Measurements from ENCODE around the gene TRAPPC3L.

TRAPPC3L gene

DNA sequence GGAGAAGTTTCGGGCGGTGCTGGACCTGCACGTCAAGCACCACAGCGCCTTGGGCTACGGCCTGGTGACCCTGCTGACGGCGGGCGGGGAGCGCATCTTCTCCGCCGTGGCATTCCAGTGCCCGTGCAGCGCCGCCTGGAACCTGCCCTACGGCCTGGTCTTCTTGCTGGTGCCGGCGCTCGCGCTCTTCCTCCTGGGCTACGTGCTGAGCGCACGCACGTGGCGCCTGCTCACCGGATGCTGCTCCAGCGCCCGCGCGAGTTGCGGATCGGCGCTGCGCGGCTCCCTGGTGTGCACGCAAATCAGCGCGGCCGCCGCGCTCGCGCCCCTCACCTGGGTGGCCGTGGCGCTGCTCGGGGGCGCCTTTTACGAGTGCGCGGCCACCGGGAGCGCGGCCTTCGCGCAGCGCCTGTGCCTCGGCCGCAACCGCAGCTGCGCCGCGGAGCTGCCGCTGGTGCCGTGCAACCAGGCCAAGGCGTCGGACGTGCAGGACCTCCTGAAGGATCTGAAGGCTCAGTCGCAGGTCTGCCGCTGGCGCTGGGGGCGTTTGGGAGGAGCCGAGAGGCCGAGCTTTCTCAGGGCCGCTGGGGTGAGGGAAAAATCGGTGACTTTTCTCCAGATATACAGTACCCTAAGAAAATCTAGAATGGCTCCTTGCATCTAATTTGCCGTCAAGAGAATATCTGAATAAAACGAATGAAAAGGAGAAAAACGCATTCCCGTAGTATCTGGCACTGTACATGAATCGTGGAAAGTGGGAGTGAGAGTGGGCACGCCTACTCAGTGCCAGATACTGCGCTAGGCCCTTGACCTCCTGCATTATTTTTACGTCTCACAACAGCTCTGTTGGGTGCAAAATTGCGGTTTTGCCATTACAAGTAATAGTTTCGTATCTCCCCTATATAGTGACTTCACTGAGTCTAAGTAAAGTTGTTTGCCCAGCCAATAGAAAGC lies 83.3 kb downstream of the TRAPPC3L start:
- DNase-seq (ENCODE audit: insufficient read length, low spot score) (peak; percentile 61), FAIRE-seq (peak; percentile 96)
- TF ChIP-seq SPI1 (IDR thresholded peaks at IDR 0.05; ENCODE audit: low read depth, low read length) (no peak), POLR2AphosphoS5 (IDR thresholded peaks at IDR 0.05; ENCODE audit: low read depth, low read length) (no peak)

DNA sequence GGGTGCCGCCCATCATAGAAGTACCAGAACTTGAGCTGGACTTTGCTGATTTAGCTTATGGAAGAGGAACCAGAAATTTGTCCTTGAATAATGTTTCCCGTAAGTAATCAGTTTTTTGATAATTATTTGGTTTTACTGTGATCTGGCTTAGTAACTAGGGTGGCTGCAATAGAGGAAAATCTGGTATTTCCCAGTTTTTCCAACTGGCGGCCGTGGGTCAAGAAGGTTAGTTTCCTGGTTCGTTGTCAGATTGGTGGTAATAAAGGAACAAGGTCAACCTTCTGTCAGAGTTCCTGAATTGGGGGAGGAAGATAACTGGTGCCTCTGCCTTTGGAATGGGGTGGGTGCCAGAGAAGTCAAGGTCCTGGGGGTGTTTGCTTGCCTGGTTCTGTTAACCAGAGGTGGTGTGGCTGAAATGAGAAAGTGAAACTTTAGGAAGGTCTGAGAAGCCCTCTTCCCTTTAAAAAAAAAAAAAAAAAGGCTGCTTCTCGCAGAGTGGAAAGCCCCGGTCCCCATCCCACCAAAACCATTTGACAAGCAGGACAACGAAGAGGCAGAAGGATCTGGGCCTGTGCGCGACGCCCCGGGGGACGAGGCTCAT lies 84.1 kb downstream of the TRAPPC3L start, which contains the start of gene CALHM6:
TSS of gene CALHM6 (plus strand) at position 45 of the 601 bp plus-strand sequence. CDS start at position 600, 555 bp downstream.
- FAIRE-seq (peak; percentile 76), DNase-seq (ENCODE audit: insufficient read length, low spot score) (no peak)
- TF ChIP-seq POU2F2 (IDR thresholded peaks at IDR 0.05; ENCODE audit: low read depth, low read length) (no peak), POLR2AphosphoS5 (IDR thresholded peaks at IDR 0.05; ENCODE audit: low read depth, low read length) (no peak), TAF1 (IDR thresholded peaks at IDR 0.05; ENCODE audit: low read depth, low read length) (no peak), POLR2A (IDR thresholded peaks at IDR 0.05; ENCODE audit: low read depth, low read length) (no peak), PAX5 (IDR thresholded peaks at IDR 0.05; ENCODE audit: insufficient read depth, low read length, severe bottlenecking) (no peak)

DNA sequence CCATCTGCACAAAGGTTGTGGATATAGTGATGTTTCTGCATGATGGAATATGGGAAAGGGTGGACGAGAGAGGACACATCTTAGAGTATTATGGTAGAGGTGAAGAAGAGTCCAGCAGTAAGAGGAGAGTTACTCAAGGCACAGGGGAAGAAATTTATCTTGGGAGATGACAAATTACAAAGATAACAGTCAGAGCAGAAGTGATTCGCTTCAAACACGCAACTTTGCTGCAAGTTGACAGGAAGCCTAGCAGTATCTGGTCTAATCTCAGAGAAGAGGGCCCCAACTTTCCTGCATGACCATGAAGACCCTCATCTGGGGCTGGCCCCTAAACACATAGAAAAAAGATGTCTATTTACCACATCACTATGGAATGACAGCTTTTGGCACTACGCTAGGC lies 85.6 kb downstream of the TRAPPC3L start:
- TF ChIP-seq SPI1 (IDR thresholded peaks at IDR 0.05; ENCODE audit: low read depth, low read length) = no peak
- no peak for TF ChIP-seq POLR2AphosphoS5 (IDR thresholded peaks at IDR 0.05; ENCODE audit: low read depth, low read length)
- TF ChIP-seq PAX5 (IDR thresholded peaks at IDR 0.05; ENCODE audit: insufficient read depth, low read length, severe bottlenecking) = no peak
- no peak for TF ChIP-seq POU2F2 (IDR thresholded peaks at IDR 0.05; ENCODE audit: low read depth, low read length)
- FAIRE-seq (no peak), DNase-seq (ENCODE audit: insufficient read length, low spot score) (no peak)

DNA sequence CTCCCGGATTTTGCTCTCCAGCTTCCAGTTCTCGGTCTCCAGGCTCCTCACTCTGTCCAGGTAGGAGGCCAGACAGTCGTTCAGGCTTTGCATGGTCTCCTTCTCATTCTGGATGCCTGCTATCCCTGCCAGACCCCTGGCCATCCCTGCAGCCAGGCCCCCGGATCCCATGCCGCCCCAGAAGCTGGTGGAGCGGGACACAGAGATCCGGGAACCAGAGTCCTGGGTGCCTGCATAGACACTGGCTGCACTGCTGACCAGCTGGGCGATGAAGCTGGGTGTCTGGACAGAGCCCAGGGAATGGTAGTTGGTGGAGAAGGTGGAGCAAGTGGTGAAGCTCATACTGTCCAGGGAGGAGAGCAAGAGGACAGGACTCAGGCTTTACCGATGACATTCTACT lies 87.2 kb downstream of the TRAPPC3L start:
- DNase-seq (ENCODE audit: insufficient read length, low spot score) (no peak), FAIRE-seq (no peak)
- TF ChIP-seq SPI1 (IDR thresholded peaks at IDR 0.05; ENCODE audit: low read depth, low read length) (no peak), POLR2AphosphoS5 (IDR thresholded peaks at IDR 0.05; ENCODE audit: low read depth, low read length) (no peak), POU2F2 (IDR thresholded peaks at IDR 0.05; ENCODE audit: low read depth, low read length) (no peak), POLR2A (IDR thresholded peaks at IDR 0.05; ENCODE audit: low read depth, low read length) (no peak), PAX5 (IDR thresholded peaks at IDR 0.05; ENCODE audit: insufficient read depth, low read length, severe bottlenecking) (no peak), TAF1 (IDR thresholded peaks at IDR 0.05; ENCODE audit: low read depth, low read length) (no peak)

DNA sequence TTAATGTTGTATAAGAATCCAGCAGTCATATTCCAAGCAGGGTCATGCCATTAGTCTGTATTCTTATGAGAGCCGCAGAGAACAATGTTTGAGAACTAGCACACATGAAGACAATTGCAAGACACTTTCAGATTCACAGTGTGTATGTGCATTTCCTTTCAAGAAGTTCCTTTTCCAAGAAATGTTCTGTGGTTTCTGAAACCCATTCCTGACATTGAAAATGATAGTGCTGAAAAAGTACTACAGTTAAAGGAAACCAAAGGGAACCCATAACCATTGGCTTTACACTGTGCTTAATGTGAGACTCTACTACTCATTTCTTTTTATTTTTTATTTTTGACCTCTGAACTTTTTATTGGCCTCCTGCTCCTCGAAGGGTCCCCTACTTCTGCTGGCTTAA lies 88.6 kb downstream of the TRAPPC3L start:
- FAIRE-seq (no peak), DNase-seq (ENCODE audit: insufficient read length, low spot score) (no peak)
- TF ChIP-seq POLR2A (IDR thresholded peaks at IDR 0.05; ENCODE audit: low read depth, low read length) = no peak
- TF ChIP-seq POLR2AphosphoS5 (IDR thresholded peaks at IDR 0.05; ENCODE audit: low read depth, low read length) = no peak
- TF ChIP-seq POU2F2 (IDR thresholded peaks at IDR 0.05; ENCODE audit: low read depth, low read length) = no peak
- TF ChIP-seq PAX5 (IDR thresholded peaks at IDR 0.05; ENCODE audit: insufficient read depth, low read length, severe bottlenecking) = no peak
- no peak for TF ChIP-seq TAF1 (IDR thresholded peaks at IDR 0.05; ENCODE audit: low read depth, low read length)
- no peak for TF ChIP-seq SPI1 (IDR thresholded peaks at IDR 0.05; ENCODE audit: low read depth, low read length)

DNA sequence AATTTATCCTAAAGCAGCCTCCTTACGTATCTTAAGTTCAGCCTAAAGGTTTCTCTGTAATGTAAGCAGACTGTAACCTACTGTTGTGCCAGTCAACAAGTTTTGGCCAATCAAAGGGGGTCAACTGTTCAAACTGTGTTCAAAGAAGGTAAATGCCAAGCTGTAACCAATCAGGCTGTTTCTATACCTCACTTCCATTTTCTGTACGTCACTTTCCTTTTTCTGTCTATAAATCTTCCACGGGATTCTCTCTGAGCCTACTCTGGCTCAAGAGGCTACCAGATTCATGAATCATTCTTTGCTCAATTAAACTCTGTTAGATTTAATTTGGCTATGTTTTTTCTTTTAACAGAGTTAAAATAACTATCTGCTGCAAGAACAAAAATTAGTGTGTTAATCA lies 89.4 kb downstream of the TRAPPC3L start:
- TF ChIP-seq POLR2A (IDR thresholded peaks at IDR 0.05; ENCODE audit: low read depth, low read length) (no peak), PAX5 (IDR thresholded peaks at IDR 0.05; ENCODE audit: insufficient read depth, low read length, severe bottlenecking) (no peak), TAF1 (IDR thresholded peaks at IDR 0.05; ENCODE audit: low read depth, low read length) (no peak), POU2F2 (IDR thresholded peaks at IDR 0.05; ENCODE audit: low read depth, low read length) (no peak), SPI1 (IDR thresholded peaks at IDR 0.05; ENCODE audit: low read depth, low read length) (no peak), POLR2AphosphoS5 (IDR thresholded peaks at IDR 0.05; ENCODE audit: low read depth, low read length) (no peak)
- DNase-seq (ENCODE audit: insufficient read length, low spot score) (no peak), FAIRE-seq (no peak)

DNA sequence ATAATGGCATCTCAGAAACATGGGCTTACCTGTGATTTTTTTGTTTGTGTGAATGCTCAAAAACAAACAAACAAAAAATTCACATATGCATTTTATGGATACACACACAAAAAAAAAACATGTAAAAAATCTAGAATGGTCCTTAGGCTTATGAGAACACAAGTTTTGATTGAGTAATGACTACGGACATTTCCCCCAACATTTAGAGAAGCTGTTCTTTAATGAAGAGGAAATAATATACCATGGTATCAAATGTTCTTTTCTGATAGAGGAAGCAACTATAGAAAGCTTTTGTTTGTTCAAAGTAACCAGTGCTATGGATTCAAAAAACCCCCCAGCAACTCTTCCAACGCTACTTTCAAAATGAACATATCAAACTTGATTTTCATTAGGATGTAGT lies 93.0 kb downstream of the TRAPPC3L start:
- no peak for FAIRE-seq
- DNase-seq (ENCODE audit: insufficient read length, low spot score) = no peak
- no peak for TF ChIP-seq POLR2A (IDR thresholded peaks at IDR 0.05; ENCODE audit: low read depth, low read length)
- TF ChIP-seq SPI1 (IDR thresholded peaks at IDR 0.05; ENCODE audit: low read depth, low read length) = no peak
- TF ChIP-seq POU2F2 (IDR thresholded peaks at IDR 0.05; ENCODE audit: low read depth, low read length) = no peak

DNA sequence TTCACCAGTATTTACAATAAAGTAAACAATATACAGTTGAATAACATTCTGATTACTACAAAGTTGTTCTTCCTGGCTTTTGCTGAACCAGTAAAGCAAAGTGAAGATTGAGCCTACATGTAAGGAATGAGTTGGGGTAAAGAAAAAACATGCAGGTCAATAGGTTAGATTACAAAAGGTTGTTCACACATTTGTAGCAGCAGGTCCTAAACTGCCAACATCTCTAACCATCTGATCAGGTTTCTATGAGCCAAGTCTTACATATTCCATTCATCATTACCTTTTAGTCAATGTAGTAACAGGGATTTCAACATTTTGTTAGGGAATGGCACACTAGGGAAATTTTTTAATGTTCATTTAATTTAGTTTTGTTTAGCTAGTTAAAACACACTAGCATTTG lies 93.6 kb downstream of the TRAPPC3L start:
- DNase-seq (ENCODE audit: insufficient read length, low spot score) (no peak), FAIRE-seq (peak; percentile 33)
- TF ChIP-seq TAF1 (IDR thresholded peaks at IDR 0.05; ENCODE audit: low read depth, low read length) = no peak

DNA sequence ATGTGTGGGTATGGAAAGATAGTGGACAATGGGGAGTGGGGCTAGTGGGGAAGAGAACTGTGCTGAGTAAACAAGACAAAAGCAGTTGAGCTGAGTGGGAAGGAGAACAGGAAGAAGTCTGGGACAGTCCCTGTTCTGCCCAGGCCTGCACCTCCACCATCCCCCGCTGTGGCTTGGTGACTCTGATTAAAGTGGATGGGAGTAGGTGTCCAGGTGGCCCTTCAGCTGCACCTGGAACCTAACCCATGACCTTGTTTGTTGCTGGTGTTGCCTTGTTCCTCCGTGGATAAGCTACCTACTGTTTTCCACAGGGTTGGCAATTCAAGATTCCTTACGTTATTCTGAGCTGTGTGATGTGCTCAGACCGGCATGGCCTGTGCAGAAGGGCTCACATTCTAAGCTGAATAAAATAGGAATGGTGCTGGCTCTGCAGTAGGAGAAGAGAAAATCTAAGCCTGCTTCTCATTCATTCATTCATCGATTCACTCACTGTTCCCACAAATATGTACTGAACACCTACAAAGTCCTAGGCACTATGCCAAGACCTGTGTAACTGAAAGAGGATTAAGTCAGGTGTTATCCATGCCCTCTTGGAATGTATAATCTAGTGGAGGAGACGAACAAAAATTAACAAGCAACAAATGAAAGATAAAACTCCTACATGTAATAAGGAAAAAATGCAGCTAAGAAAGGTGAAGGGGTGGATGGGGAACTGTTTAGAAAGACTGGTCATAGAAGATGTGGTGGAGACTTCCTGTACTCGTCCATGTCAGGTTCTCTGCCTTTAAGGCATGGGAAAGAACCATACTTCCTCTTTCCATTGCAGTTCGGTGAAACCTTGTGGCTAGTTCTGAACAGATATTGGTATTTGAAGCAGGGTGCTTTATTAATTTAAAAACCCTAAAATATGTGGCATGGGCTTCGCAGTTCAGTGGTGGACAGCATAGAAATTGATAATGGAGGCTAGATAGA lies 94.4 kb downstream of the TRAPPC3L start:
- DNase-seq (ENCODE audit: insufficient read length, low spot score) (peak; percentile 16), FAIRE-seq (peak; percentile 84)
- no peak for TF ChIP-seq POLR2AphosphoS5 (IDR thresholded peaks at IDR 0.05; ENCODE audit: low read depth, low read length)
- peak; percentile 16; the same call in 1 of the 2 replicates for TF ChIP-seq POU2F2 (IDR thresholded peaks at IDR 0.05; ENCODE audit: low read depth, low read length)
- peak; percentile 75 for TF ChIP-seq SPI1 (IDR thresholded peaks at IDR 0.05; ENCODE audit: low read depth, low read length)
- no peak for TF ChIP-seq TAF1 (IDR thresholded peaks at IDR 0.05; ENCODE audit: low read depth, low read length)
- TF ChIP-seq PAX5 (IDR thresholded peaks at IDR 0.05; ENCODE audit: insufficient read depth, low read length, severe bottlenecking) = no peak
- TF ChIP-seq POLR2A (IDR thresholded peaks at IDR 0.05; ENCODE audit: low read depth, low read length) = no peak
